Cardiac septum (tissue), 1 donor: ENCODE measurements around the gene RNF13. TPM values are rescaled to one million over a fixed set of nuclear protein-coding genes. Genes with fewer than 3 reads are reported as not detected.

Experiments
- DNase-seq: peaks from one replicate; pipeline ENCODE4 v3.0.0-alpha.2; 2020; ENCODE audit warnings: low spot score
- intact Hi-C: fragments of 100-400 bp; cut with DNase I; formaldehyde crosslinking; loops from one replicate; pipeline ENCODE4 v1.14.0; 2022
- total RNA-seq: library from RNA; stranded (reverse); fragmentation: NEBNext Ultra II Directional; extraction: Animal tissue kit (Norgen Biotek cat#: 25700); gene quantifications from one replicate; pipeline ENCODE4 v1.2.1, GENCODE V29; 2021
- donor health status: DM: no; HTN: no; CAD: no.

RNF13 gene
- total RNA-seq, 1 donor from 2014 or later = 46.6 TPM

DNA sequence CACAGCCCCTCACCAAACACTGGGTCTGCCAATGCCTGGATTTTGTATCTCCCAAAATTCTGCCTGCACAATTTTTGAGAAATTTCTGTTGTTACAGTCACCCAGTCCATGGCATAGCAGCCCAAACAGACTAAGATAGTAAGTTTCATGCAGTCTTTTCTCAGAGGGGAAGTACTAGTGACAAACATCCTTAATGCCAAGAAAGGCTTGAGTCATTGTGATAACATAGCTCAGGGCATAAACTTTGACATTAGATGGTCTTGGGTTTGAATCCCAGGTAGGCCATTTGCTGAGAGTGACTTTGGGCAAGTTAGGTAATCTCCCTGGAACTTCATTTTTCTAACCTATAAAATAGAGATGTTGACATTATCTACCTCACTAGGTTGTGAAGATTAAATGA is 193.8 kb downstream of the RNF13 start:
- intact Hi-C loops = no loop called here
- DNase-seq = no peak

Other genes with a start within 250 kb of the RNF13 start
- gene WWTR1, start 155.2 kb upstream of the RNF13 start, total RNA-seq = 82.7 TPM
- 19.5 TPM for gene COMMD2, start 60.7 kb upstream of the RNF13 start, total RNA-seq
- gene ANKUB1, start 20.7 kb upstream of the RNF13 start, total RNA-seq = not detected
- 84.8 TPM for gene PFN2, start 157.7 kb downstream of the RNF13 start, total RNA-seq